ENCODE data around the gene SEMA3D. TPM values are rescaled to one million over a fixed set of nuclear protein-coding genes. Genes with fewer than 3 reads are reported as not detected.
A peak's percentile ranks its signal among the peaks of the same experiment; 100 is the strongest.

Gene SEMA3D
- total RNA-seq, 1 donor from 2014 or later: 9.1 TPM

DNA sequence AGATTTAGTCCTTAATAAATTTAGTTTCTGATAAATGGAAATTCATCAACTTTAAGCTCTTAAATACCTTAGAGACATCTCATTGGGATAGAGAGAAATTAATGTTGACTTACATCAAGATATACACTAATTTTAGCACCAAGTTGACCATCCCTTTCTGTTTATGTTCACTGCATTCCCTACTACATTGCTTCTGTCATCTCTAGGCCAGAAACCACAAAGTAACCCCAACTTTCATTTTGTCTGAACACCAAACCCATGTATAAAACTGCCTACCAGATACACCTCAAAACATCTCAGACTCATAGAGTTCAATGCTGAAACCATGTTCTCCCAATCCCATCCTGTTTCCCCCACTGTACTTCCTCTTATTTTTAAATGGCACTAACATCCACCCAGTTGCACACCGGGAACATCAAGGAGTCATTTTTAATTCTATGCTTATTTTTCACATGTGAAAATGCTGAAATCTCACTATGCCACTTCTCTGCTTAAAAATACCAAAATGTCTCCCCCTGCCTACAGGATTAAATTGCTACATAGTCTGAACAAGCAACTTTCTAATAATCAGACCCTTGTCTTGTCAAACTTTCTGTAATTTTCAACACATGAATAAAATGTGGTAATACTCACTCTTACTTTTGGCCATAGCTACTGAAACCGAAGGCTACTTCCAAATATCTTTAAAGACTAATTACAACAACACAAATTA lies 201.6 kb downstream of the SEMA3D start:
- H2AFZ ChIP-seq (ENCODE audit: low read depth, low read length): no peak overlapping the region
- H3K4me1 ChIP-seq (ENCODE audit: insufficient read depth, low read length): no peaks in the 10 kb centered on the region
- FAIRE-seq (no peak), DNase-seq (ENCODE audit: low read depth) (peak; percentile 14)
- Mint-ChIP-seq H3K27me3 (ENCODE audit: low read depth, unreplicated experiment) (no peaks in the 10 kb centered on the region), H3K9me3 (ENCODE audit: unreplicated experiment) (peaks cover 5% of the 10 kb centered on the region), H3K4me3 (ENCODE audit: unreplicated experiment) (no peak overlapping the region), H3K36me3 (ENCODE audit: low read depth, unreplicated experiment) (no peaks in the 10 kb centered on the region), H3K4me1 (ENCODE audit: low read depth, unreplicated experiment) (peaks cover 3% of the 10 kb centered on the region), H3K27ac (ENCODE audit: unreplicated experiment) (no peak overlapping the region)
- H3K9me3 ChIP-seq (ENCODE audit: insufficient read depth, low read depth, low read length): no peaks in the 10 kb centered on the region
- H3K4me2 ChIP-seq (ENCODE audit: low read length): no peak overlapping the region
- no peak overlapping the region for H3K9ac ChIP-seq (ENCODE audit: low read length)
- H3K79me2 ChIP-seq (ENCODE audit: insufficient read depth, low read length): no peaks in the 10 kb centered on the region
- H3K36me3 ChIP-seq (ENCODE audit: insufficient read depth, low read length): no peaks in the 10 kb centered on the region
- H3K4me3 ChIP-seq (ENCODE audit: insufficient read depth, low read depth, low read length): no peak overlapping the region
- TF ChIP-seq EZH2 (IDR thresholded peaks at IDR 0.05; ENCODE audit: insufficient read depth, low read length): no peak
- TF ChIP-seq, protein P1, sequence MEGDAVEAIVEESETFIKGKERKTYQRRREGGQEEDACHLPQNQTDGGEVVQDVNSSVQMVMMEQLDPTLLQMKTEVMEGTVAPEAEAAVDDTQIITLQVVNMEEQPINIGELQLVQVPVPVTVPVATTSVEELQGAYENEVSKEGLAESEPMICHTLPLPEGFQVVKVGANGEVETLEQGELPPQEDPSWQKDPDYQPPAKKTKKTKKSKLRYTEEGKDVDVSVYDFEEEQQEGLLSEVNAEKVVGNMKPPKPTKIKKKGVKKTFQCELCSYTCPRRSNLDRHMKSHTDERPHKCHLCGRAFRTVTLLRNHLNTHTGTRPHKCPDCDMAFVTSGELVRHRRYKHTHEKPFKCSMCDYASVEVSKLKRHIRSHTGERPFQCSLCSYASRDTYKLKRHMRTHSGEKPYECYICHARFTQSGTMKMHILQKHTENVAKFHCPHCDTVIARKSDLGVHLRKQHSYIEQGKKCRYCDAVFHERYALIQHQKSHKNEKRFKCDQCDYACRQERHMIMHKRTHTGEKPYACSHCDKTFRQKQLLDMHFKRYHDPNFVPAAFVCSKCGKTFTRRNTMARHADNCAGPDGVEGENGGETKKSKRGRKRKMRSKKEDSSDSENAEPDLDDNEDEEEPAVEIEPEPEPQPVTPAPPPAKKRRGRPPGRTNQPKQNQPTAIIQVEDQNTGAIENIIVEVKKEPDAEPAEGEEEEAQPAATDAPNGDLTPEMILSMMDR (IDR thresholded peaks at IDR 0.05; ENCODE audit: insufficient read depth, low read depth, low read length): no peak
- H4K20me1 ChIP-seq (ENCODE audit: insufficient read depth, low read length): no peaks in the 10 kb centered on the region
- H3K27me3 ChIP-seq (ENCODE audit: insufficient read depth, low read length): no peaks in the 10 kb centered on the region
- H3K27ac ChIP-seq (ENCODE audit: low read depth, low read length): no peak overlapping the region

DNA sequence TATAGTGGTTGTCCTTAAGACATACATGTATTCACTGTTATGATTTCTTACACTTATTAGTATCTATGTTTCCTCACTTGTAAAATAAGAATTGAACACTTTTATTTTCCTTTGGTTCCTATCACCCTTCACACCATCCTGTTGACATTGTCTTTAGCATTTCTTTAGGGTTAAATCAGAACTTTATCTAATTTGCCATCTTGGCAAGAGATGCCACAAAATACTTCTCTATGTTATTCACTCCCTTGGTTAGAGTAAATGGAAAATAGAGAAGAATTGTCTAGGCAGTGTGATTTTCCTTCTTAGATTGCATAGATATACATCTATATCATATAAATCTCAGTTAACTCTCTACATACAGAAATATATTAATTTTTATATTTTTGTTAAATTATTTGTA lies 204.7 kb downstream of the SEMA3D start:
- H3K9me3 Mint-ChIP-seq (ENCODE audit: unreplicated experiment): peaks cover 5% of the 10 kb centered on the region
- FAIRE-seq: no peak
- H2AFZ ChIP-seq (ENCODE audit: low read depth, low read length): no peak overlapping the region

More for the DNA sequence above, 204.7 kb downstream of the SEMA3D start:
- Histone ChIP-seq H3K9ac (ENCODE audit: low read length) (no peak overlapping the region), H3K4me1 (ENCODE audit: insufficient read depth, low read length) (no peaks in the 10 kb centered on the region), H3K79me2 (ENCODE audit: insufficient read depth, low read length) (no peaks in the 10 kb centered on the region), H3K27me3 (ENCODE audit: insufficient read depth, low read length) (no peaks in the 10 kb centered on the region), H3K9me3 (ENCODE audit: insufficient read depth, low read depth, low read length) (no peaks in the 10 kb centered on the region), H3K4me2 (ENCODE audit: low read length) (no peak overlapping the region), H4K20me1 (ENCODE audit: insufficient read depth, low read length) (no peaks in the 10 kb centered on the region), H3K27ac (ENCODE audit: low read depth, low read length) (no peak overlapping the region), H3K36me3 (ENCODE audit: insufficient read depth, low read length) (no peaks in the 10 kb centered on the region), H3K4me3 (ENCODE audit: insufficient read depth, low read depth, low read length) (no peak overlapping the region)
- DNase-seq (ENCODE audit: low read depth): no peak
- Mint-ChIP-seq H3K27ac (ENCODE audit: unreplicated experiment) (no peak overlapping the region), H3K4me3 (ENCODE audit: unreplicated experiment) (no peak overlapping the region), H3K4me1 (ENCODE audit: low read depth, unreplicated experiment) (peaks cover 3% of the 10 kb centered on the region), H3K27me3 (ENCODE audit: low read depth, unreplicated experiment) (no peaks in the 10 kb centered on the region), H3K36me3 (ENCODE audit: low read depth, unreplicated experiment) (no peaks in the 10 kb centered on the region)
- TF ChIP-seq, protein P1 (IDR thresholded peaks at IDR 0.05; ENCODE audit: insufficient read depth, low read depth, low read length): no peak
- no peak for TF ChIP-seq EZH2 (IDR thresholded peaks at IDR 0.05; ENCODE audit: insufficient read depth, low read length)
